Panc1 (cell line): Measurements from ENCODE around the gene SEMA4D.

ENCODE experiments used
- POLR2AphosphoS5 ChIP-seq: IDR thresholded peaks from 2 replicates; pipeline ENCODE4 v1.6.1; 2012; ENCODE audit warnings: mild to moderate bottlenecking, low read depth, low read length, moderate library complexity
- SIN3A ChIP-seq: IDR thresholded peaks from 2 replicates; pipeline ENCODE4 v1.6.1; 2012; ENCODE audit warnings: low read depth, mild to moderate bottlenecking, low read length, moderate library complexity, borderline replicate concordance; ENCODE audit not compliant: insufficient read depth
- TCF7L2 ChIP-seq: IDR thresholded peaks from 2 replicates; pipeline ENCODE4 v1.6.1; 2011; ENCODE audit warnings: mild to moderate bottlenecking, low read depth, low read length, inconsistent platforms
- TF ChIP-seq, protein P1 (sequence below): fragments of 450-650 bp; IDR thresholded peaks from 2 replicates; pipeline ENCODE4 v1.5.1; 2017; ENCODE audit warnings: mild to moderate bottlenecking
- TF ChIP-seq, protein P2 (sequence below), 2 experiments: IDR thresholded peaks; 2 replicates each; pipeline ENCODE4 v1.6.1; 2011 to 2012; ENCODE audit warnings: low read depth in 2 of 2, control low read depth in 1 of 2, low read length in 1 of 2, mild to moderate bottlenecking in 1 of 2, moderate library complexity in 1 of 2; ENCODE audit not compliant: insufficient read depth in 1 of 2

DNA sequence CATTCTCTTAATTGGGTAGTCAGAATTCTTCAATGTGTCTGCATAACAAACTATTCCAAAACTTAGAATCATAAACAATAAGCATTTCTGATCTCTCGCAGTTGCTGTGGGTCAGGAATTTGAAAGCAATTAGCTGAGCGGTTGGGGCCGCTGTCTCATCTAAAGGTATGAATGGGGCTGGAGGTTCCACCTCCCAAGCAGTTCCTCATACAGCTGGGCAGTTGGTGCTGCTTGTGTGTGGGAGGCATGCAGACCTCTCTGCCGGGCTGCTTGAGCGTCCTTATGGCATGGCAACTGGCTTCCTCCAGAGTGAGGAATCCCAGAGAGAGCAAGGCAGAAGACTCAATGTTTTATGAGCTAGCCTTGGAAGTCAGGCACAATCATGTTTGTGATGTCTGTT lies 30.2 kb upstream of the SEMA4D start:
- TF ChIP-seq, protein P1, sequence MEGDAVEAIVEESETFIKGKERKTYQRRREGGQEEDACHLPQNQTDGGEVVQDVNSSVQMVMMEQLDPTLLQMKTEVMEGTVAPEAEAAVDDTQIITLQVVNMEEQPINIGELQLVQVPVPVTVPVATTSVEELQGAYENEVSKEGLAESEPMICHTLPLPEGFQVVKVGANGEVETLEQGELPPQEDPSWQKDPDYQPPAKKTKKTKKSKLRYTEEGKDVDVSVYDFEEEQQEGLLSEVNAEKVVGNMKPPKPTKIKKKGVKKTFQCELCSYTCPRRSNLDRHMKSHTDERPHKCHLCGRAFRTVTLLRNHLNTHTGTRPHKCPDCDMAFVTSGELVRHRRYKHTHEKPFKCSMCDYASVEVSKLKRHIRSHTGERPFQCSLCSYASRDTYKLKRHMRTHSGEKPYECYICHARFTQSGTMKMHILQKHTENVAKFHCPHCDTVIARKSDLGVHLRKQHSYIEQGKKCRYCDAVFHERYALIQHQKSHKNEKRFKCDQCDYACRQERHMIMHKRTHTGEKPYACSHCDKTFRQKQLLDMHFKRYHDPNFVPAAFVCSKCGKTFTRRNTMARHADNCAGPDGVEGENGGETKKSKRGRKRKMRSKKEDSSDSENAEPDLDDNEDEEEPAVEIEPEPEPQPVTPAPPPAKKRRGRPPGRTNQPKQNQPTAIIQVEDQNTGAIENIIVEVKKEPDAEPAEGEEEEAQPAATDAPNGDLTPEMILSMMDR, result no peak
- TF ChIP-seq POLR2AphosphoS5 (no peak), TCF7L2 (no peak), SIN3A (no peak)
- TF ChIP-seq, protein P2, sequence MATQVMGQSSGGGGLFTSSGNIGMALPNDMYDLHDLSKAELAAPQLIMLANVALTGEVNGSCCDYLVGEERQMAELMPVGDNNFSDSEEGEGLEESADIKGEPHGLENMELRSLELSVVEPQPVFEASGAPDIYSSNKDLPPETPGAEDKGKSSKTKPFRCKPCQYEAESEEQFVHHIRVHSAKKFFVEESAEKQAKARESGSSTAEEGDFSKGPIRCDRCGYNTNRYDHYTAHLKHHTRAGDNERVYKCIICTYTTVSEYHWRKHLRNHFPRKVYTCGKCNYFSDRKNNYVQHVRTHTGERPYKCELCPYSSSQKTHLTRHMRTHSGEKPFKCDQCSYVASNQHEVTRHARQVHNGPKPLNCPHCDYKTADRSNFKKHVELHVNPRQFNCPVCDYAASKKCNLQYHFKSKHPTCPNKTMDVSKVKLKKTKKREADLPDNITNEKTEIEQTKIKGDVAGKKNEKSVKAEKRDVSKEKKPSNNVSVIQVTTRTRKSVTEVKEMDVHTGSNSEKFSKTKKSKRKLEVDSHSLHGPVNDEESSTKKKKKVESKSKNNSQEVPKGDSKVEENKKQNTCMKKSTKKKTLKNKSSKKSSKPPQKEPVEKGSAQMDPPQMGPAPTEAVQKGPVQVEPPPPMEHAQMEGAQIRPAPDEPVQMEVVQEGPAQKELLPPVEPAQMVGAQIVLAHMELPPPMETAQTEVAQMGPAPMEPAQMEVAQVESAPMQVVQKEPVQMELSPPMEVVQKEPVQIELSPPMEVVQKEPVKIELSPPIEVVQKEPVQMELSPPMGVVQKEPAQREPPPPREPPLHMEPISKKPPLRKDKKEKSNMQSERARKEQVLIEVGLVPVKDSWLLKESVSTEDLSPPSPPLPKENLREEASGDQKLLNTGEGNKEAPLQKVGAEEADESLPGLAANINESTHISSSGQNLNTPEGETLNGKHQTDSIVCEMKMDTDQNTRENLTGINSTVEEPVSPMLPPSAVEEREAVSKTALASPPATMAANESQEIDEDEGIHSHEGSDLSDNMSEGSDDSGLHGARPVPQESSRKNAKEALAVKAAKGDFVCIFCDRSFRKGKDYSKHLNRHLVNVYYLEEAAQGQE (IDR thresholded peaks at IDR 0.05; ENCODE audit: insufficient read depth in 1 of 2, low read depth in 2 of 2, low read length in 1 of 2), result no peak
